ENCODE results near the gene ANKAR.
A peak's percentile ranks its signal among the peaks of the same experiment; 100 is the strongest.

ANKAR gene, protein sequence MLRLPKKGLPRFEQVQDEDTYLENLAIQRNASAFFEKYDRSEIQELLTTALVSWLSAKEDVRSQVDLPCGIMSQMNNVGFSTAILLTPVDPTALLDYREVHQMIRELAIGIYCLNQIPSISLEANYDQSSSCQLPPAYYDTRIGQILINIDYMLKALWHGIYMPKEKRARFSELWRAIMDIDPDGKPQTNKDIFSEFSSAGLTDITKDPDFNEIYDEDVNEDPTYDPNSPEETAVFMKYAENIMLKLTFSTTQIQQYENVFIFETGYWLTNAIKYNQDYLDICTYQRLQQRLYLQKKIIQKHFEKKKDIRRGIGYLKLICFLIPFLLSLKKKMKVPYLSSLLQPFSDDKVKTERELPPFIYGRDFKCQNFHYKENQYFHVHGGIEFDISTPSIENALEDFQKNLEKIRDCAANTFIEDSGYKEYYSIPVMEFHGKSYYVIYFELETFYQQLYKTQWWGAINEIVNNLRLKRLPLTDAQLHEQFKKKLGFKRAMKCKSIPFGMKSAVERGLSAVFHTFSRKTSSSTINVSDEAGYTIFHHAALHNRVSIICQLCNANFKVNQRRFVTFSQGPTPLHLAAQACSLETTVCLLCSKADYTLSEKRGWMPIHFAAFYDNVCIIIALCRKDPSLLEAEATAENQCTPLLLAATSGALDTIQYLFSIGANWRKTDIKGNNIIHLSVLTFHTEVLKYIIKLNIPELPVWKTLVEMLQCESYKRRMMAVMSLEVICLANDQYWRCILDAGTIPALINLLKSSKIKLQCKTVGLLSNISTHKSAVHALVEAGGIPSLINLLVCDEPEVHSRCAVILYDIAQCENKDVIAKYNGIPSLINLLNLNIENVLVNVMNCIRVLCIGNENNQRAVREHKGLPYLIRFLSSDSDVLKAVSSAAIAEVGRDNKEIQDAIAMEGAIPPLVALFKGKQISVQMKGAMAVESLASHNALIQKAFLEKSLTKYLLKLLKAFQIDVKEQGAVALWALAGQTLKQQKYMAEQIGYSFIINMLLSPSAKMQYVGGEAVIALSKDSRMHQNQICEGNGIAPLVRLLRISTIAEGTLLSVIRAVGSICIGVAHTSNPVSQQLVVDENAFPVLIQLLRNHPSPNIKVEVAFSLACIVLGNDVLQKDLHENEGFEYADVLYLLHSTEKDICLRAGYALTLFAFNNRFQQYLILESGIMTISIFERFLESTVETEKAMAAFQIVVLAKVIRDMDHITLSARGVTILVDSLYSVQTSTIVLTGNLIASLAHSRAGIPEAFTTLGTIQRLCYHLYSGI (N-terminal part only)

DNA sequence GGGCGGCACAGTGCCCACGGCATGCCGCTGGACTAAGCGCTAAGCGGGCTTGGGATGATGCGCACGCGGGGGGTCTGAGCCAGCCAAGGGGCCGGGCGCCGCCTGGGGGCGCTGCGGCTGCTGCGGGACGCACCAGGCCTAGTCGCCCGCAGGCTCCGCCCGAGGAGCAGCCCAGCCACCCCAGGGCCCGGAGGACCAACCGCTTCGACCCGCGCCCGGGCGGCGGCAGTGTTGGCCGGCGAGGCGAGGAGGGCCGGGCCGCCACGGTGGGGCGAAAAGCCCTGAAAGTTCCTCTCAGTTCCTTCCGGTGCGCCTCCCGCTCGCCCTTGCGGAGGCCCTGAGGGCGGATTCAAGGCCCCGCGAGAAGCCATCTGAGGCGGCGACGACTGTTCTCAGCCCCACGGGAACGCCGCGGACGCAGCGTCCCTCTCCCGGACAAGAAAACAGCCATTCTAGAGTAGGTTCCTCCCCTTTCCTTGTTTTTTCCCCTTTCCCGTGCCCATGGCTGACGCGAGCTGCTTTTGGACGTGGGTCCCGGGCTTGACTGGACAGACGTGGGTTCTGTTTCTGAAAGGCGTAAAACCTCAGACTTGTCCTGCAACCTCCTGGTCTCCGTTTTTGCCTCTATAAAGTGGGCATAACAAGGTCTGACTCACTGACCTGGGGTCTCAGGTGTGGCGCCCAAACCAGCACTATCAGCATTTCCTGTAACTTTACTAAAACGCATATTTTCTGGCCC, at the start of gene ANKAR:
Gene ANKAR (plus strand): TSS at position 297 of the 739 bp plus-strand sequence. CDS start 1,821 bp downstream, outside the sequence.
- peak; percentile 50 to 75 for DNase-seq (ENCODE audit: low read depth in 1 of 2, low spot score in 1 of 2)
- in situ Hi-C loops (cut with HindIII; ENCODE audit: low pct_unique_long_range_greater_than_20kb, low sequenced_read_pairs): no loop called here
- TF ChIP-seq JUND (IDR thresholded peaks at IDR 0.05; ENCODE audit: low read depth): no peak

DNA sequence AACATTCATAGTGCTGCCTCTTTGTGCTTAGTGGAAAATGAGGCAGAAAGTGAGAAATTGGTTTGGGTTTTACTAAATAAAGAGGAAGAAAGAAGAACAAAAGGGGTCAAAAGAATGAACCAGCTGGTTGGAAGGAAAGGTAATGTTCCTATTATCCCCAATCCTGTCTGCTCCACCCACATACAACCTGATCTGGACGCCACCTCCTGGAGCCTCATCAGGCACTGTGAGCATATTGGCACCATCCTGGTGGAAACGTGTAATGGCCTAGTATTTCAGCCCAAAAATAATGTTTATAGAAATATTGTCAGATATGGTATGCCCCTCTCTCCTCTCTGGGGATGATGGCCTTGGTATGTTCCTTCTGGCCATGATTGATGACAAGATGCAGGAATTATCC, 48.8 kb upstream of the ANKAR start:
- no peak for TF ChIP-seq JUND (IDR thresholded peaks at IDR 0.05; ENCODE audit: low read depth)
- in situ Hi-C loops (cut with HindIII; ENCODE audit: low pct_unique_long_range_greater_than_20kb, low sequenced_read_pairs): no loop called here
- DNase-seq (ENCODE audit: low read depth in 1 of 2, low spot score in 1 of 2): no peak

DNA sequence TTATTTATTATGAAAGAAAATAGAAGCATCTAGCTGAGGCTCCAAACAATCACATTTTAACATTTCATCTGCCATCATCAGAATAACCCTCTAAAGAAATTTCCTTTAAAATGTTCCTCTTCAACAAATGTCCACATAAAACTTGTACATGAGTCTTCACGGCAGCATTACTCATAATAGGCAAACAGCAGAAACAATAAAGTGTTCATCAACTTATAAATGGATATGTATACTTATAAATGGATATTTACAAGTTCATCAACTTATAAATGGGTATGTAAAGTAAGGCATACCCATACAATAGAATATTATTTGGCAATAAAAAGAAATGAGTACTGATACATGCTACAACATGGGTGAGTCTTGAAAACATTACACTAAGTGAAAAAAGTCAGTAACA, 46.7 kb upstream of the ANKAR start:
- DNase-seq (ENCODE audit: low read depth in 1 of 2, low spot score in 1 of 2): no peak

DNA sequence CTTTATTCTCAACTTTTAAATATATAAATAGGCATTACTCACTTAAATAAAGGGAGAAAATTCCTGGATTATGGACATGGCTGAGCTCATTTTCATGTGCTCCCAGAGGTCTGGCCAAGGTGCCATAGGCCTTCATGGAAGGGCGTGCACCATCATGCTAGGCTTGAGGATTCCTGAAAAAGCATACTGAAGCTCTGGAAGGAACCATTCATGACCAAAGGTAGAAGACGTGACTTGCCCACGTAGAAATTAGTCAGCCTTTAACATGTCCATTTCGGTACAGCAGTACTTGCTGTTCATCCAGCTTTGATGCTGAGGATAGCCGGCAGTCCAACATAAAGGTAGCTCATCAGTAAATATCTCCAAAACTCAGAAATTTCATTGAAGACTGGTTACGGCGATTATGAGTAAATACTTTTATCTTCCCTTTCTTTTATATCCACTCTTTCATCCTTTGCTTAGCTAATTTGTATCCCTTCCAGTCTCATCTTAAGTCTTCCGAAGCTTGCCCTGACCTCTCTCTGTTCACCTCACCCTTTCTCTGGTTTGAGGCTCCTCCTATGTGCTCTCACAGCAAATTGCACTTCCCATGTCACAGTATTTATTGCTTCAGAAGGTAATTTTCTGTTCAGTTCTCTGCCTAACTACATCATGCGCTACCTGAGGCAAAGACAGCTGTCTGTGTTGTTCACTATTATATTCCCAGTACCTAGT, 45.5 kb upstream of the ANKAR start:
- in situ Hi-C loops (cut with HindIII; ENCODE audit: low pct_unique_long_range_greater_than_20kb, low sequenced_read_pairs): no loop called here
- peak in 1 of 2 experiments; percentile 57 for DNase-seq (ENCODE audit: low read depth in 1 of 2, low spot score in 1 of 2)
- no peak for TF ChIP-seq JUND (IDR thresholded peaks at IDR 0.05; ENCODE audit: low read depth)

More for the DNA sequence above, 46.7 kb upstream of the ANKAR start:
- in situ Hi-C loops (cut with HindIII; ENCODE audit: low pct_unique_long_range_greater_than_20kb, low sequenced_read_pairs): no loop called here
- TF ChIP-seq JUND (IDR thresholded peaks at IDR 0.05; ENCODE audit: low read depth): no peak

DNA sequence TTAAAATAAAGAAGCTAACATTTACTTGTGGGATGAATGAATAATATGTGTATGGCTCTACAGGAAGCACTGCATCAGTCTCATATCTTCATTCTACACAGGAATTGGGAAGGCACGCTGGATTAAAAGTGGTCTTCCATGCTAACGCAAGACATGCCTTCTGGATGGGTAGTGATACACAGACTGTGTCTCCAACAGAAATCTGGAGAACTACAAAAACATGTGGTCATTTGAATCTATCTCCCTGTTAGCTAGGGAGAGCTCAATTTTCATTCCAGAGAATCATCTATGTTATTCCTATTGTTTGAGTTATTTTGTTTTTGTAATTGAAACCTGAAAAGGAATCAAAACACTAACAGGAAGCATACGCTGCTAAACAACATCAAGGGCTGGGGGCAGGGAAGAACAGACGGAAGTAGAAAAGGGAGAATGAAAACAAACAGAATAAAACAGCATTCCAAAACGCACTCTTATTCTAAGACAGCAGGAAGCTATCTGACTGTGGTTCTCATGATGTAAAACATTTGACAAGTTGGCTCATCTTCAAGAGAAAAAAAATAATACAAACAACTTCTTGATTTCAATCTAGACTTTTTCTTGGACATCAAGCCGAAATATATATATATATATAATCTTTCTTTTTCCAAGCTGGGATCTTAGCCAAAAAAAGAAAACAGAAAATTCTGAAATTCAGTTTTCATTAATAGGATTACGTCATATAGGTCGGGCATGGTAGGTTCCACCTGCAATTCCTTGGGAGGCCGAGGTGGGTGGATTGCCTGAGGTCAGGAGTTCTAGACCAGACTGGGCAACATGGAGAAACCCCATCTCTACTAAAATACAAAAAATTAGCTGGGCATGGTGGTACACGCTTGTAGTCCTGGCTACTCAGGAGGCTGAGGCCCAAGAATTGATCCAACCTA, 44.7 kb upstream of the ANKAR start:
- in situ Hi-C loops (cut with HindIII; ENCODE audit: low pct_unique_long_range_greater_than_20kb, low sequenced_read_pairs): no loop called here
- TF ChIP-seq JUND (IDR thresholded peaks at IDR 0.05; ENCODE audit: low read depth): no peak
- DNase-seq (ENCODE audit: low read depth in 1 of 2, low spot score in 1 of 2): no peak

DNA sequence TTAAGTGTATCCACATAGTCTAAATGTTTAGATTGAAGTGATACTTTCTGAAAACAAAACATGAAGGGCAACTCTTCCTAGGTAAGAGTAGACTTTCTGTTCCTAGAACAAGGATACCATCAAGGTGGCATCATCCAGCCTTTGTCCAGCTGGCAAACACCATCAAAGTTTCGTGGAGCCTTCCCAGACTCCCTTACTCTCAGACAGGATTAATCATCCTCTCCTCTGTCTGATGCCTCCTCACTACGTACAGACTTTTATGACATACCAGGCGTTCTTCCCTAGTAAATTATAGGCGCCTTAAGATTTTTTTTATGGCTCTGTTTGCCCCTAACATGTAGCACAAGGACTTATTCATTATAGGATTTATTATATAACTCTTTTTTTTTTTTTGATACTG, 42.6 kb upstream of the ANKAR start:
- TF ChIP-seq JUND (IDR thresholded peaks at IDR 0.05; ENCODE audit: low read depth): no peak
- peak in 1 of 2 experiments; percentile 31 for DNase-seq (ENCODE audit: low read depth in 1 of 2, low spot score in 1 of 2)
- in situ Hi-C loops (cut with HindIII; ENCODE audit: low pct_unique_long_range_greater_than_20kb, low sequenced_read_pairs): no loop called here

DNA sequence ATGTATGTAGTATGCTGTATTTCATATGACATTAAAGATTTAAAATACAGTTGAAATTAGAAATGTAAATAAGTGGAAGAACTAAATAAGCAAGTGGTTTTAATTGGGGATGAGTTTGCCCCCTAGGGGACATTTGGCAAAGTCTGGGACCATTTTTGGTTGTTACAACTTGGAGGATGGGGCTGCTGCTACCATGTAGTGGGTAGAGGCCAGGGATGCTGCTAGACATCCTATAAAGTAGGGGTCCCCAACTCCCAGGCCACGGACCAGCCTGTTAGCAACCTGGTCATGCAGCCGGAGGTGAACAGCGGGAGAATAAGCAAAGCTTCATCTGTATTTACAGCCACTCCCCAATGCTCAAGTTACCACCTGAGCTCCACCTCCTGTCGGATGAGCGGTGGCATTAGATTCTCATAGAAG, 41.1 kb upstream of the ANKAR start:
- peak in 1 of 2 experiments; percentile 59 for DNase-seq (ENCODE audit: low read depth in 1 of 2, low spot score in 1 of 2)
- TF ChIP-seq JUND (IDR thresholded peaks at IDR 0.05; ENCODE audit: low read depth): no peak
- in situ Hi-C loops (cut with HindIII; ENCODE audit: low pct_unique_long_range_greater_than_20kb, low sequenced_read_pairs): no loop called here

DNA sequence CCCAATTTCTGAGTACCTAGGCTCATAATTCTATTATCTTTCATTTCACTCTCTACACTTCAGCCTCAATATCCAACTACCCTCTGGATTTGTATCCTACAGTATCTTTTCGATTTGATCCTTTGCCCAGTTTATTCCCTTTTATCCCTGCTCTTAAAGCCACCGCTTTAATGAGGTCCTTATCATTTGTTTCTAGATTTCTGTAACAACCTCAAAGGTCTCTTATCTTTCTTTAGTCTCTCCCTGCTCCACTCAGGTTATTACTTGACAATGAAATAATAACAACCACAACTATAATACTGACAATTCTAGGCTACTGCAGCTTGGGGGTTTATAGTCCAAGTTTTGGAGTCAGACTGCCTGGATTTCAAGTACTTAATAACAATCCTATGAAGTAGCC, 39.1 kb upstream of the ANKAR start:
- in situ Hi-C loops (cut with HindIII; ENCODE audit: low pct_unique_long_range_greater_than_20kb, low sequenced_read_pairs): no loop called here
- TF ChIP-seq JUND (IDR thresholded peaks at IDR 0.05; ENCODE audit: low read depth): no peak
- no peak for DNase-seq (ENCODE audit: low read depth in 1 of 2, low spot score in 1 of 2)

DNA sequence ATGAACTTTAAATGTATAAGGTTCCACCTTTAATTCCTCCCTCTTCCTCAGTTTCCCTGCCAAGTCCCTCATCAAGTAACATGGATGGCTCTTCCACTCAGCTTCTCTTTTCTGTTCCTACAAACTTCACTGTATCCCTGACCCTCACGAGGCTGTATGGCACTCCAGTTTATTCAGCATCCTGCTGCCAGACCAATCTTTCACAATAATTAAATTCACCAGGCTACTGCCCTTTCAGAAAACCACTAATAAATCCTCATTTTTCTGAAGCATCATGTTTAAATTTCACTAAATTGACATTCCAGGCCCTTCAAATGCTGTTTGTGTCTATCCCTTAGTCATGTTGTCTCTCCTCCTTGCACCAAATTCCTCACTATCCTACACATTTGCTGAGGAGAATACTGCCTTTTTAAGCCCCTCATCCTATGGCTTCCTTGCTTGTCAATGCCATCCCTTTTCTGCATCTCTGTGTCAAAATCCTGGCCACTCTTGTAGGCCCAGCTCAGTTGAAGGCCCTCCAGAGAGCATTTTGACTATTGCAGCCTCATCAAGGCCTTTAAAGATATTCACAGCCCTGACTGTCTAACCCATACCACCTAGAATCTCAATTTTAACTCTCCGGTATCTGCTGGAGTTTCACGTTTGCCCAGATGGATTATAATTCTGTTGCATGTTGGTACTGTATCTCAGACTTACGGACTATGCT, 36.0 kb upstream of the ANKAR start:
- in situ Hi-C loops (cut with HindIII; ENCODE audit: low pct_unique_long_range_greater_than_20kb, low sequenced_read_pairs): no loop called here
- no peak for DNase-seq (ENCODE audit: low read depth in 1 of 2, low spot score in 1 of 2)
- no peak for TF ChIP-seq JUND (IDR thresholded peaks at IDR 0.05; ENCODE audit: low read depth)
